Karpas-422 (cell line): Measurements from ENCODE around the gene WDR54. TPM values are rescaled to one million over a fixed set of nuclear protein-coding genes. Genes with fewer than 3 reads are reported as not detected.

ENCODE experiments used
- DNase-seq: peaks from one replicate; pipeline ENCODE4 v3.0.0-alpha.2; 2015
- H2AFZ ChIP-seq: fragments of 200-600 bp; sonication (generic); 2 replicates; pipeline ENCODE4 v1.6.1; 2014; ENCODE audit warnings: antibody characterized with exemption, low read length, mixed read lengths
- H3K27ac ChIP-seq: fragments of 200-600 bp; sonication (generic); 2 replicates; pipeline ENCODE4 v1.5.1; 2014; ENCODE audit warnings: mild to moderate bottlenecking, low read length, moderate library complexity
- H3K27me3 ChIP-seq: fragments of 200-600 bp; sonication (generic); 2 replicates; pipeline ENCODE4 v1.6.1; 2014; ENCODE audit warnings: low read length, mixed read lengths
- H3K36me3 ChIP-seq: fragments of 200-600 bp; sonication (generic); 2 replicates; pipeline ENCODE4 v1.6.1; 2014; ENCODE audit warnings: low read length, mixed read lengths; ENCODE audit not compliant: insufficient read depth
- H3K4me1 ChIP-seq: fragments of 200-600 bp; sonication (generic); 2 replicates; pipeline ENCODE4 v1.6.1; 2014; ENCODE audit warnings: mild to moderate bottlenecking, low read length, mixed read lengths
- H3K4me2 ChIP-seq: fragments of 200-600 bp; sonication (generic); 2 replicates; pipeline ENCODE4 v1.6.1; 2014; ENCODE audit warnings: low read length, low read depth, mild to moderate bottlenecking; ENCODE audit not compliant: poor library complexity, severe bottlenecking
- H3K4me3 ChIP-seq: fragments of 200-600 bp; sonication (generic); 2 replicates; pipeline ENCODE4 v1.5.1; 2014; ENCODE audit warnings: mild to moderate bottlenecking, antibody characterized with exemption, low read length, mixed read lengths
- H3K79me2 ChIP-seq: fragments of 200-600 bp; sonication (generic); 2 replicates; pipeline ENCODE4 v1.6.1; 2014; ENCODE audit warnings: mild to moderate bottlenecking, low read length, mixed read lengths
- H3K9ac ChIP-seq: fragments of 200-600 bp; sonication (generic); 2 replicates; pipeline ENCODE4 v1.6.0; 2014; ENCODE audit warnings: low read length
- H3K9me2 ChIP-seq: fragments of 200-600 bp; sonication (generic), shearing (Covaris generic); replicated peaks from 2 replicates; pipeline ENCODE4 v1.6.0; 2014; ENCODE audit warnings: mild to moderate bottlenecking, low read length, moderate library complexity; ENCODE audit not compliant: insufficient read depth
- H3K9me3 ChIP-seq: fragments of 300-700, 200-600 bp; sonication (generic); 2 replicates; pipeline ENCODE4 v1.6.1; 2014; ENCODE audit warnings: low read length, mixed read lengths
- H4K20me1 ChIP-seq: fragments of 200-600 bp; sonication (generic); 2 replicates; pipeline ENCODE4 v1.6.1; 2014; ENCODE audit warnings: mild to moderate bottlenecking, antibody characterized with exemption, low read length, low read depth; ENCODE audit not compliant: insufficient read depth
- total RNA-seq: library from RNA; depleted of rRNA; stranded (reverse); fragments of >200 nt; shearing (Covaris generic); gene quantifications from 2 replicates; pipeline ENCODE4 v1.2.3, GENCODE V29; 2014; ENCODE audit warnings: low replicate concordance

The WDR54 gene
- total RNA-seq, 1 experiment from 2014 or later: 130 TPM

GRCh38 chr2:74444498-74445318 is 23.2 kb downstream of the WDR54 start:
- Histone ChIP-seq H2AFZ (no peak overlapping the region), H3K36me3 (no peaks in the 10 kb centered on the region), H3K4me2 (peak overlapping the region; percentile 21), H3K79me2 (no peaks in the 10 kb centered on the region), H3K27me3 (no peaks in the 10 kb centered on the region; the same call in 1 of the 2 replicates), H3K27ac (no peak overlapping the region), H3K4me1 (peaks cover 23% of the 10 kb centered on the region), H3K9me2 (no peaks in the 10 kb centered on the region), H3K9me3 (no peaks in the 10 kb centered on the region), H3K4me3 (peak overlapping the region; percentile 2; the same call in 1 of the 2 replicates), H4K20me1 (no peaks in the 10 kb centered on the region), H3K9ac (0 out of 2 replicates have a peak overlapping the region, but pooled peaks have one; percentile 13)
- no peak for DNase-seq

GRCh38 chr2:74447230-74447999 is 25.9 kb downstream of the WDR54 start:
- no peak overlapping the region for H3K27ac ChIP-seq
- no peaks in the 10 kb centered on the region for H3K9me3 ChIP-seq

GRCh38 chr2:74448771-74449170 is 27.2 kb downstream of the WDR54 start:
- Histone ChIP-seq H4K20me1 (no peaks in the 10 kb centered on the region), H3K9me3 (no peaks in the 10 kb centered on the region), H3K4me1 (peaks cover 10% of the 10 kb centered on the region), H3K4me3 (no peak overlapping the region), H3K27me3 (no peaks in the 10 kb centered on the region; the same call in 1 of the 2 replicates), H3K79me2 (no peaks in the 10 kb centered on the region), H3K4me2 (no peak overlapping the region), H3K9me2 (no peaks in the 10 kb centered on the region), H3K9ac (no peak overlapping the region), H3K36me3 (no peaks in the 10 kb centered on the region), H2AFZ (no peak overlapping the region), H3K27ac (no peak overlapping the region)
- DNase-seq: no peak

More at GRCh38 chr2:74447230-74447999, 25.9 kb downstream of the WDR54 start:
- Histone ChIP-seq H3K27me3 (no peaks in the 10 kb centered on the region; the same call in 1 of the 2 replicates), H3K4me2 (no peak overlapping the region), H2AFZ (no peak overlapping the region), H3K79me2 (no peaks in the 10 kb centered on the region), H3K9ac (no peak overlapping the region), H3K9me2 (no peaks in the 10 kb centered on the region), H3K4me1 (peaks cover 11% of the 10 kb centered on the region), H3K36me3 (no peaks in the 10 kb centered on the region), H4K20me1 (no peaks in the 10 kb centered on the region), H3K4me3 (no peak overlapping the region)
- no peak for DNase-seq

- peaks cover 7% of the 10 kb centered on the region for H3K4me1 ChIP-seq
- DNase-seq: no peak
- no peak overlapping the region for H3K4me2 ChIP-seq
- H3K9me3 ChIP-seq: no peaks in the 10 kb centered on the region
- no peaks in the 10 kb centered on the region for H3K27me3 ChIP-seq
- H3K36me3 ChIP-seq: no peaks in the 10 kb centered on the region
- no peaks in the 10 kb centered on the region for H3K9me2 ChIP-seq
- H3K27ac ChIP-seq: no peak overlapping the region
- H3K9ac ChIP-seq: no peak overlapping the region
- H3K4me3 ChIP-seq: no peak overlapping the region
- peaks cover 6% of the 10 kb centered on the region for H3K79me2 ChIP-seq
- no peak overlapping the region for H2AFZ ChIP-seq
- no peaks in the 10 kb centered on the region for H4K20me1 ChIP-seq
Observed at GRCh38 chr2:74450570-74451190, 29.1 kb downstream of the WDR54 start.

GRCh38 chr2:74454654-74455511 is 33.4 kb downstream of the WDR54 start, which contains the start of gene INO80B:
Gene INO80B, plus strand, starts transcription at chr2:74455087. Its CDS starts 30 bp downstream, at chr2:74455117.
- Histone ChIP-seq H4K20me1 (no peaks in the 10 kb centered on the region), H3K4me1 (peaks cover 33% of the 10 kb centered on the region), H3K4me2 (peak within 1 kb of the TSS; percentile 94), H2AFZ (peak within 1 kb of the TSS; percentile 65), H3K9ac (peak within 1 kb of the TSS; percentile 94), H3K4me3 (peak within 1 kb of the TSS; percentile 78), H3K9me3 (no peaks in the 10 kb centered on the region), H3K9me2 (no peaks in the 10 kb centered on the region), H3K79me2 (peaks cover 25% of the 10 kb centered on the region), H3K36me3 (no peaks in the 10 kb centered on the region), H3K27ac (0 out of 2 replicates have a peak within 1 kb of the TSS, but pooled peaks have one; percentile 1), H3K27me3 (no peaks in the 10 kb centered on the region)
- peak; percentile 100 for DNase-seq

GRCh38 chr2:74457129-74457548 is 35.6 kb downstream of the WDR54 start:
- H2AFZ ChIP-seq: no peak overlapping the region

GRCh38 chr2:74457549-74458131 is 36.1 kb downstream of the WDR54 start:
- Histone ChIP-seq H3K9ac (peak overlapping the region; percentile 94), H3K79me2 (peaks cover 25% of the 10 kb centered on the region), H3K4me2 (peak overlapping the region; percentile 94), H3K4me1 (peaks cover 36% of the 10 kb centered on the region), H3K27me3 (no peaks in the 10 kb centered on the region), H3K36me3 (peaks cover 5% of the 10 kb centered on the region; the same call in 1 of the 2 replicates), H3K4me3 (peak overlapping the region; percentile 78), H3K9me3 (no peaks in the 10 kb centered on the region), H3K27ac (peak overlapping the region; percentile 91), H3K9me2 (no peaks in the 10 kb centered on the region), H4K20me1 (no peaks in the 10 kb centered on the region), H2AFZ (peak overlapping the region; percentile 72; the same call in 1 of the 2 replicates)
- peak; percentile 95 for DNase-seq

More at GRCh38 chr2:74457129-74457548, 35.6 kb downstream of the WDR54 start:
- Histone ChIP-seq H4K20me1 (no peaks in the 10 kb centered on the region), H3K9me2 (no peaks in the 10 kb centered on the region), H3K9me3 (no peaks in the 10 kb centered on the region), H3K4me3 (peak overlapping the region; percentile 78), H3K27ac (peak overlapping the region; percentile 91), H3K4me2 (peak overlapping the region; percentile 94), H3K9ac (peak overlapping the region; percentile 94), H3K27me3 (no peaks in the 10 kb centered on the region), H3K79me2 (peaks cover 25% of the 10 kb centered on the region), H3K36me3 (no peaks in the 10 kb centered on the region), H3K4me1 (peaks cover 36% of the 10 kb centered on the region)
- DNase-seq: no peak
